Suprapubic skin (tissue), 4 donors: ENCODE data around the gene MS4A3.

Experiments used
- CTCF ChIP-seq, 2 donors: fragments of 200-600 bp in 1 of 2; fragments of 450-650 bp in 1 of 2; sonication (generic) in 1 of 2; IDR thresholded peaks; one replicate each; pipeline ENCODE4 v1.5.1; 2016 to 2019; ENCODE audit warnings: antibody characterized with exemption in 2 of 2, mild to moderate bottlenecking in 1 of 2, moderate library complexity in 1 of 2
- EP300 ChIP-seq: sonication (generic); formaldehyde crosslinking; IDR thresholded peaks from one replicate; pipeline ENCODE4 v1.6.1; 2017; ENCODE audit warnings: antibody characterized with exemption
- POLR2A ChIP-seq, 2 donors: fragments of 450-650 bp; IDR thresholded peaks; one replicate each; pipeline ENCODE4 v1.6.1; 2017; ENCODE audit warnings: antibody characterized with exemption in 2 of 2, mild to moderate bottlenecking in 2 of 2, moderate library complexity in 2 of 2
- POLR2AphosphoS5 ChIP-seq, 3 donors: sonication (generic); formaldehyde crosslinking; IDR thresholded peaks; one replicate each; pipeline ENCODE4 v1.6.1; 2017; ENCODE audit warnings: antibody characterized with exemption in 3 of 3

- TF ChIP-seq POLR2A (IDR thresholded peaks at IDR 0.05) (no peak), CTCF (IDR thresholded peaks at IDR 0.05) (no peak), POLR2AphosphoS5 (IDR thresholded peaks at IDR 0.05) (no peak), EP300 (no peak)
These were observed 40.7 kb downstream of the MS4A3 start for GRCh38 chr11:60097189-60097588.
